ENCODE results near the gene GPATCH3.
"Not testable (repeated sequence)": the region's sequence is repeated elsewhere in the genome, so short reads cannot be mapped to it uniquely, and the experiment has no call there.

GPATCH3 gene

GRCh38 chr1:26863685-26864077 is 36.6 kb downstream of the GPATCH3 start:
- DNase-seq = no peak

- peak; percentile 61 for DNase-seq
Measured at GRCh38 chr1:26862781-26863684, 37.2 kb downstream of the GPATCH3 start, which contains the start of gene SFN. Gene SFN (plus strand): TSS chr1:26863149. CDS start chr1:26863213, 64 bp downstream.

- DNase-seq = no peak
Measured at GRCh38 chr1:26861889-26862378, 38.3 kb downstream of the GPATCH3 start.

- no peak for DNase-seq
Measured at GRCh38 chr1:26861286-26861701, 39.0 kb downstream of the GPATCH3 start.

- DNase-seq = no peak
Measured at GRCh38 chr1:26858891-26859640, 41.2 kb downstream of the GPATCH3 start.

- no peak for DNase-seq
Measured at GRCh38 chr1:26858160-26858559, 42.1 kb downstream of the GPATCH3 start.

GRCh38 chr1:26857473-26858060 is 42.7 kb downstream of the GPATCH3 start:
- no peak for DNase-seq

- DNase-seq = no peak
Measured at GRCh38 chr1:26856604-26857469, 43.4 kb downstream of the GPATCH3 start.

GRCh38 chr1:26856181-26856580 is 44.1 kb downstream of the GPATCH3 start:
- DNase-seq = no peak

GRCh38 chr1:26855636-26856035 is 44.6 kb downstream of the GPATCH3 start:
- DNase-seq = no peak

GRCh38 chr1:26854906-26855305 is 45.4 kb downstream of the GPATCH3 start:
- DNase-seq = no peak

- DNase-seq = no peak
Measured at GRCh38 chr1:26853600-26853999, 46.7 kb downstream of the GPATCH3 start.

- DNase-seq = peak; percentile 83
Measured at GRCh38 chr1:26853156-26853555, 47.1 kb downstream of the GPATCH3 start.

GRCh38 chr1:26852701-26853100 is 47.6 kb downstream of the GPATCH3 start:
- no peak for DNase-seq

GRCh38 chr1:26851106-26851684 is 49.1 kb downstream of the GPATCH3 start:
- no peak for DNase-seq

GRCh38 chr1:26848941-26849774 is 51.1 kb downstream of the GPATCH3 start:
- DNase-seq = no peak

- DNase-seq = no peak
Measured at GRCh38 chr1:26848499-26848898, 51.8 kb downstream of the GPATCH3 start.

GRCh38 chr1:26847826-26848225 is 52.4 kb downstream of the GPATCH3 start:
- DNase-seq = not testable (repeated sequence)

- no peak for DNase-seq
Measured at GRCh38 chr1:26844424-26845196, 55.7 kb downstream of the GPATCH3 start.
